ENCODE data around the gene CPTP. TPM values are rescaled to one million over a fixed set of nuclear protein-coding genes. Genes with fewer than 3 reads are reported as not detected.

Gene CPTP
- polyA plus RNA-seq, 3 donors = 6.4 to 7.7 (median 7.4) TPM

- H3K79me2 ChIP-seq (ENCODE audit: insufficient read depth, low read length) = no peaks in the 10 kb centered on the region
- peaks cover 55 to 90% (median 65%) of the 10 kb centered on the region in 3 donors for H3K27me3 Mint-ChIP-seq (ENCODE audit: low read depth in 3 of 3)
- no peak overlapping the region for H2AFZ ChIP-seq (ENCODE audit: insufficient read depth, low read depth, low read length, poor library complexity, severe bottlenecking)
- intact Hi-C loops (cut with micrococcal nuclease) = no loop called here
- no peak for DNase-seq
- no peaks in the 10 kb centered on the region for H3K4me1 ChIP-seq (ENCODE audit: control insufficient read depth in 1 of 2, insufficient read depth in 2 of 2, low read length in 2 of 2)
- H3K4me1 Mint-ChIP-seq = peaks cover 5% of the 10 kb centered on the region
- no peak overlapping the region for H3K27ac Mint-ChIP-seq
- no peaks in the 10 kb centered on the region for H3K36me3 Mint-ChIP-seq
- H3K4me3 ChIP-seq (replicated peaks in 1 of 3; ENCODE audit: low read depth in 2 of 3, low read length in 3 of 3) = no peak overlapping the region
- H3K4me2 ChIP-seq (replicated peaks; ENCODE audit: extremely low read depth, low read length, poor library complexity, severe bottlenecking) = no peak overlapping the region
- no peak overlapping the region for H3K9ac ChIP-seq (ENCODE audit: insufficient read depth, low read length, poor library complexity, severe bottlenecking)
- H3K27ac ChIP-seq (ENCODE audit: low read depth in 1 of 2, low read length in 2 of 2) = no peak overlapping the region
- peak overlapping the region in 1 of 2 donors; percentile 62 for H3K4me3 Mint-ChIP-seq
- no peaks in the 10 kb centered on the region for H3K9me3 ChIP-seq (replicated peaks in 1 of 2; ENCODE audit: control insufficient read depth in 1 of 2, insufficient read depth in 1 of 2, low read length in 2 of 2)
- WGBS (ENCODE audit: insufficient coverage) = 79% methylated on average over 20 of the region's 28 CpGs
- no peak for TF ChIP-seq CTCF (IDR thresholded peaks at IDR 0.05)
- peaks cover 0 to 5% (median 2%) of the 10 kb centered on the region in 7 donors for H3K9me3 Mint-ChIP-seq
- H3K36me3 ChIP-seq (replicated peaks in 1 of 2; ENCODE audit: control insufficient read depth in 1 of 2, insufficient read depth in 2 of 2, low read length in 2 of 2) = no peaks in the 10 kb centered on the region
- peaks cover 0 to 58% of the 10 kb centered on the region in 2 donors for H3K27me3 ChIP-seq (ENCODE audit: control insufficient read depth in 2 of 2, insufficient read depth in 2 of 2, low read length in 2 of 2)
- H4K20me1 ChIP-seq (ENCODE audit: insufficient read depth, low read length) = no peaks in the 10 kb centered on the region
Observed at GRCh38 chr1:1359664-1360468, 35.3 kb downstream of the CPTP start.

- Histone ChIP-seq H3K9ac (ENCODE audit: insufficient read depth, low read length, poor library complexity, severe bottlenecking) (no peak overlapping the region), H3K27ac (ENCODE audit: low read depth in 1 of 2, low read length in 2 of 2) (no peak overlapping the region), H3K79me2 (ENCODE audit: insufficient read depth, low read length) (no peaks in the 10 kb centered on the region), H3K9me3 (replicated peaks in 1 of 2; ENCODE audit: control insufficient read depth in 1 of 2, insufficient read depth in 1 of 2, low read length in 2 of 2) (no peaks in the 10 kb centered on the region), H3K27me3 (ENCODE audit: control insufficient read depth in 2 of 2, insufficient read depth in 2 of 2, low read length in 2 of 2) (peaks cover 0 to 58% of the 10 kb centered on the region in 2 donors), H3K36me3 (replicated peaks in 1 of 2; ENCODE audit: control insufficient read depth in 1 of 2, insufficient read depth in 2 of 2, low read length in 2 of 2) (no peaks in the 10 kb centered on the region), H2AFZ (ENCODE audit: insufficient read depth, low read depth, low read length, poor library complexity, severe bottlenecking) (no peak overlapping the region), H3K4me2 (replicated peaks; ENCODE audit: extremely low read depth, low read length, poor library complexity, severe bottlenecking) (no peak overlapping the region), H3K4me3 (replicated peaks in 1 of 3; ENCODE audit: low read depth in 2 of 3, low read length in 3 of 3) (no peak overlapping the region), H4K20me1 (ENCODE audit: insufficient read depth, low read length) (no peaks in the 10 kb centered on the region), H3K4me1 (ENCODE audit: control insufficient read depth in 1 of 2, insufficient read depth in 2 of 2, low read length in 2 of 2) (no peaks in the 10 kb centered on the region)
- WGBS (ENCODE audit: insufficient coverage) = 81% methylated on average over 19 of the region's 20 CpGs
- peaks cover 55 to 84% (median 65%) of the 10 kb centered on the region in 3 donors for H3K27me3 Mint-ChIP-seq (ENCODE audit: low read depth in 3 of 3)
- H3K9me3 Mint-ChIP-seq = peaks cover 0 to 5% (median 2%) of the 10 kb centered on the region in 7 donors
- H3K4me3 Mint-ChIP-seq = peak overlapping the region in 1 of 2 donors; percentile 54
- DNase-seq = no peak
- no peak overlapping the region for H3K27ac Mint-ChIP-seq
- no peaks in the 10 kb centered on the region for H3K36me3 Mint-ChIP-seq
- intact Hi-C loops (cut with micrococcal nuclease) = no loop called here
- H3K4me1 Mint-ChIP-seq = peaks cover 5% of the 10 kb centered on the region
- TF ChIP-seq CTCF (IDR thresholded peaks at IDR 0.05) = no peak
Observed at GRCh38 chr1:1360506-1361169, 36.0 kb downstream of the CPTP start.
